Measurements from ENCODE around the gene ANGPTL4.
"Not testable (repeated sequence)": the region's sequence is repeated elsewhere in the genome, so short reads cannot be mapped to it uniquely, and the experiment has no call there.

The ANGPTL4 gene

GRCh38 chr19:8361921-8362793 is 1.8 kb upstream of the ANGPTL4 start:
- peak in 52 of 56 donors; percentile 2 to 95 (median 58) for DNase-seq

- no peak for DNase-seq
Measured at GRCh38 chr19:8366121-8366581, 2.2 kb downstream of the ANGPTL4 start.

- peak in 13 of 56 donors; percentile 16 to 68 (median 48) for DNase-seq
Measured at GRCh38 chr19:8366961-8367326, 3.0 kb downstream of the ANGPTL4 start.

GRCh38 chr19:8367327-8368001 is 3.5 kb downstream of the ANGPTL4 start:
- DNase-seq: peak in 51 of 56 donors; percentile 14 to 90 (median 60)

- DNase-seq: no peak
Measured at GRCh38 chr19:8370176-8371010, 6.4 kb downstream of the ANGPTL4 start.

GRCh38 chr19:8371011-8371804 is 7.3 kb downstream of the ANGPTL4 start:
- DNase-seq: no peak

GRCh38 chr19:8373867-8374813 is 10.2 kb downstream of the ANGPTL4 start:
- DNase-seq: peak in 1 of 56 donors; percentile 19

GRCh38 chr19:8375766-8376165 is 11.8 kb downstream of the ANGPTL4 start:
- DNase-seq: not testable (repeated sequence)

- DNase-seq: not testable (repeated sequence)
Measured at GRCh38 chr19:8376373-8376974, 12.5 kb downstream of the ANGPTL4 start.

- no peak for DNase-seq
Measured at GRCh38 chr19:8377598-8377997, 13.6 kb downstream of the ANGPTL4 start.

GRCh38 chr19:8379156-8379891 is 15.4 kb downstream of the ANGPTL4 start:
- DNase-seq: not testable (repeated sequence)

GRCh38 chr19:8384569-8384968 is 20.6 kb downstream of the ANGPTL4 start:
- DNase-seq: not testable (repeated sequence)

GRCh38 chr19:8385103-8385502 is 21.1 kb downstream of the ANGPTL4 start:
- DNase-seq: not testable (repeated sequence)

- not testable (repeated sequence) for DNase-seq
Measured at GRCh38 chr19:8385566-8385965, 21.6 kb downstream of the ANGPTL4 start.

- DNase-seq: not testable (repeated sequence)
Measured at GRCh38 chr19:8386419-8386818, 22.5 kb downstream of the ANGPTL4 start.

- no peak for DNase-seq
Measured at GRCh38 chr19:8386990-8387389, 23.0 kb downstream of the ANGPTL4 start.

GRCh38 chr19:8387688-8388611 is 24.0 kb downstream of the ANGPTL4 start:
- no peak for DNase-seq
